Islet of Langerhans (tissue), 1 donor: ENCODE data around the gene NUP210L.
"Not testable (repeated sequence)": the region's sequence is repeated elsewhere in the genome, so short reads cannot be mapped to it uniquely, and the experiment has no call there.

Experiments
- FAIRE-seq: peaks from one replicate; lab custom pipeline; 2011; peaks lifted over from hg19 to GRCh38; lab: Jason Lieb, UNC

Gene NUP210L

GRCh38 chr1:154097873-154098272, 57.0 kb downstream of the NUP210L start:
- no peak for FAIRE-seq

GRCh38 chr1:154095456-154096060, 59.3 kb downstream of the NUP210L start:
- no peak for FAIRE-seq

GRCh38 chr1:154094411-154094810, 60.5 kb downstream of the NUP210L start:
- no peak for FAIRE-seq

GRCh38 chr1:154093699-154094098, 61.2 kb downstream of the NUP210L start:
- no peak for FAIRE-seq

GRCh38 chr1:154091706-154092105, 63.2 kb downstream of the NUP210L start:
- FAIRE-seq: no peak

GRCh38 chr1:154087574-154087973, 67.3 kb downstream of the NUP210L start:
- FAIRE-seq: no peak

GRCh38 chr1:154083057-154083456, 71.8 kb downstream of the NUP210L start:
- FAIRE-seq: not testable (repeated sequence)

GRCh38 chr1:154081386-154082126, 73.3 kb downstream of the NUP210L start:
- FAIRE-seq: no peak

GRCh38 chr1:154076413-154076812, 78.5 kb downstream of the NUP210L start:
- no peak for FAIRE-seq

- FAIRE-seq: no peak
Measured at GRCh38 chr1:154075746-154076145, 79.1 kb downstream of the NUP210L start.

- no peak for FAIRE-seq
Measured at GRCh38 chr1:154062309-154062708, 92.6 kb downstream of the NUP210L start.

- not testable (repeated sequence) for FAIRE-seq
Measured at GRCh38 chr1:154047436-154047835, 107.4 kb downstream of the NUP210L start.

GRCh38 chr1:154033697-154034096, 121.2 kb downstream of the NUP210L start:
- FAIRE-seq: not testable (repeated sequence)

- no peak for FAIRE-seq
Measured at GRCh38 chr1:154019940-154020339, 134.9 kb downstream of the NUP210L start.

- FAIRE-seq: no peak
Measured at GRCh38 chr1:154019269-154019668, 135.6 kb downstream of the NUP210L start.

GRCh38 chr1:154014154-154014907, 140.5 kb downstream of the NUP210L start:
- FAIRE-seq: no peak

- not testable (repeated sequence) for FAIRE-seq
Measured at GRCh38 chr1:154012543-154012942, 142.3 kb downstream of the NUP210L start.

- no peak for FAIRE-seq
Measured at GRCh38 chr1:154012129-154012528, 142.7 kb downstream of the NUP210L start.

- FAIRE-seq: no peak
Measured at GRCh38 chr1:154006136-154006535, 148.7 kb downstream of the NUP210L start.

- FAIRE-seq: no peak
Measured at GRCh38 chr1:154000420-154000819, 154.5 kb downstream of the NUP210L start.

- FAIRE-seq: not testable (repeated sequence)
Measured at GRCh38 chr1:153996882-153997281, 158.0 kb downstream of the NUP210L start.

- no peak for FAIRE-seq
Measured at GRCh38 chr1:153995640-153996039, 159.2 kb downstream of the NUP210L start.

- no peak for FAIRE-seq
Measured at GRCh38 chr1:153995202-153995601, 159.7 kb downstream of the NUP210L start.
